ENCODE results near the gene ZNF414.

GRCh38 chr19:8526345-8527091 is 12.6 kb upstream of the ZNF414 start:
- TF ChIP-seq CTCF (IDR thresholded peaks at IDR 0.05), result no peak
- TF ChIP-seq POLR2AphosphoS5 (IDR thresholded peaks at IDR 0.05), result no peak

Measured in gastroesophageal sphincter (tissue), 3 donors.